H9 (cell line): ENCODE measurements around the gene LDB3. TPM values are rescaled to one million over a fixed set of nuclear protein-coding genes. Genes with fewer than 3 reads are reported as not detected.

Source experiments
- DNase-seq: peaks from one replicate; pipeline ENCODE4 v3.0.0-alpha.2; 2017
- H2AFZ ChIP-seq: one replicate; pipeline ENCODE4 v1.6.1; 2013; ENCODE audit warnings: mild to moderate bottlenecking, low read length, control low read depth, moderate library complexity
- H2AK5ac ChIP-seq: 2 replicates; pipeline ENCODE4 v1.6.1; 2013; ENCODE audit warnings: low read length, control low read depth, mixed read lengths; ENCODE audit not compliant: insufficient read length
- H2BK120ac ChIP-seq: one replicate; pipeline ENCODE4 v1.6.1; 2013; ENCODE audit warnings: low read depth, mild to moderate bottlenecking, low read length, control low read depth, inconsistent platforms; ENCODE audit not compliant: poor library complexity, severe bottlenecking
- H2BK12ac ChIP-seq: 2 replicates; pipeline ENCODE4 v1.6.1; 2013; ENCODE audit warnings: low read length, control low read depth, mixed read lengths, low read depth; ENCODE audit not compliant: insufficient read length
- H2BK15ac ChIP-seq: 2 replicates; pipeline ENCODE4 v1.6.1; 2013; ENCODE audit warnings: low read depth, low read length, control low read depth
- H2BK20ac ChIP-seq: one replicate; pipeline ENCODE4 v1.6.1; 2013; ENCODE audit warnings: low read depth, mild to moderate bottlenecking, low read length, control low read depth, inconsistent platforms; ENCODE audit not compliant: poor library complexity, severe bottlenecking
- H2BK5ac ChIP-seq: 2 replicates; pipeline ENCODE4 v1.6.1; 2013; ENCODE audit warnings: low read length, control low read depth, mixed read lengths; ENCODE audit not compliant: insufficient read length
- H3K14ac ChIP-seq: 2 replicates; pipeline ENCODE4 v1.6.1; 2013; ENCODE audit warnings: low read length, control low read depth; ENCODE audit not compliant: insufficient read depth
- H3K18ac ChIP-seq: 2 replicates; pipeline ENCODE4 v1.6.1; 2013; ENCODE audit warnings: low read depth, mild to moderate bottlenecking, mixed read lengths, low read length, control low read depth; ENCODE audit not compliant: insufficient read length
- H3K23ac ChIP-seq: 2 replicates; pipeline ENCODE4 v1.6.1; 2013; ENCODE audit warnings: low read length, control low read depth, mixed read lengths, low read depth; ENCODE audit not compliant: insufficient read length
- H3K23me2 ChIP-seq: 2 replicates; pipeline ENCODE4 v1.6.1; 2013; ENCODE audit warnings: low read depth, mild to moderate bottlenecking, mixed read lengths, low read length, control low read depth; ENCODE audit not compliant: insufficient read length, poor library complexity, severe bottlenecking
- H3K27ac ChIP-seq: 2 replicates; pipeline ENCODE4 v1.5.1; 2013; ENCODE audit warnings: low read length, control low read depth, mixed read lengths, low read depth; ENCODE audit not compliant: insufficient read length
- H3K27me3 ChIP-seq: 2 replicates; pipeline ENCODE4 v1.6.1; 2013; ENCODE audit warnings: low read length, control low read depth, inconsistent platforms; ENCODE audit not compliant: insufficient read depth
- H3K4ac ChIP-seq: 2 replicates; pipeline ENCODE4 v1.6.1; 2013; ENCODE audit warnings: low read depth, mild to moderate bottlenecking, control low read depth, inconsistent platforms, low read length, moderate library complexity
- H3K4me1 ChIP-seq: 2 replicates; pipeline ENCODE4 v1.6.1; 2013; ENCODE audit warnings: low read length, control low read depth, inconsistent platforms; ENCODE audit not compliant: insufficient read depth
- H3K4me2 ChIP-seq: 2 replicates; pipeline ENCODE4 v1.6.1; 2013; ENCODE audit warnings: low read length, control low read depth, mixed read lengths; ENCODE audit not compliant: insufficient read length, insufficient read depth
- H3K56ac ChIP-seq: 2 replicates; pipeline ENCODE4 v1.6.1; 2013; ENCODE audit warnings: low read depth, mild to moderate bottlenecking, mixed read lengths, low read length, control low read depth; ENCODE audit not compliant: insufficient read length
- H3K79me1 ChIP-seq: 2 replicates; pipeline ENCODE4 v1.6.1; 2013; ENCODE audit warnings: low read depth, mild to moderate bottlenecking, moderate library complexity, low read length, control low read depth, inconsistent platforms; ENCODE audit not compliant: insufficient read depth, poor library complexity, severe bottlenecking
- H3K79me2 ChIP-seq: 2 replicates; pipeline ENCODE4 v1.6.1; 2013; ENCODE audit warnings: low read length, control low read depth, inconsistent platforms; ENCODE audit not compliant: insufficient read depth
- H3K9ac ChIP-seq: 2 replicates; pipeline ENCODE4 v1.6.1; 2013; ENCODE audit warnings: low read length, control low read depth, mixed read lengths; ENCODE audit not compliant: insufficient read length; ENCODE audit errors: extremely low read depth
- H3K9me3 ChIP-seq: one replicate; pipeline ENCODE4 v1.6.1; 2013; ENCODE audit warnings: low read depth, low read length, inconsistent platforms; ENCODE audit not compliant: control insufficient read depth
- H3T11ph ChIP-seq: one replicate; pipeline ENCODE4 v1.6.1; 2013; ENCODE audit warnings: mild to moderate bottlenecking, low read length, control low read depth, inconsistent platforms
- H4K20me1 ChIP-seq: one replicate; pipeline ENCODE4 v1.6.1; 2013; ENCODE audit not compliant: control insufficient read depth, insufficient read length, insufficient read depth
- H4K5ac ChIP-seq: 2 replicates; pipeline ENCODE4 v1.6.1; 2013; ENCODE audit warnings: low read depth, mild to moderate bottlenecking, mixed read lengths, low read length, control low read depth; ENCODE audit not compliant: insufficient read length
- H4K8ac ChIP-seq: replicated peaks from 2 replicates; pipeline ENCODE4 v1.6.1; 2013; ENCODE audit warnings: low read length, control low read depth, mixed read lengths, low read depth; ENCODE audit not compliant: insufficient read length
- H4K91ac ChIP-seq: 2 replicates; pipeline ENCODE4 v1.6.1; 2013; ENCODE audit warnings: low read depth, mild to moderate bottlenecking, moderate library complexity, mixed read lengths, low read length, control low read depth; ENCODE audit not compliant: insufficient read length
- H3K27ac Mint-ChIP-seq, 3 experiments: 2 replicates in 2 of 3; 3 replicates in 1 of 3; pipeline ENCODE4 v1.8.0; 2020 to 2021; ENCODE audit warnings: mixed read lengths in 3 of 3, mild to moderate bottlenecking in 1 of 3, moderate library complexity in 1 of 3
- H3K27me3 Mint-ChIP-seq: 2 replicates; pipeline ENCODE4 v1.8.0; 2021; ENCODE audit warnings: low read depth, mild to moderate bottlenecking, moderate library complexity, mixed read lengths
- H3K36me3 Mint-ChIP-seq, 3 experiments: 2 replicates in 2 of 3; 3 replicates in 1 of 3; pipeline ENCODE4 v1.8.0; 2020 to 2021; ENCODE audit warnings: low read depth in 3 of 3, mixed read lengths in 3 of 3; ENCODE audit not compliant: insufficient read depth in 1 of 3
- H3K4me1 Mint-ChIP-seq, 2 experiments: 2 replicates each; pipeline ENCODE4 v1.8.0; 2020; ENCODE audit warnings: mixed read lengths in 2 of 2
- H3K4me3 Mint-ChIP-seq, 2 experiments: 2 replicates in 1 of 2; 3 replicates in 1 of 2; pipeline ENCODE4 v1.8.0; 2020 to 2021; ENCODE audit warnings: mild to moderate bottlenecking in 2 of 2, mixed read lengths in 2 of 2, moderate library complexity in 1 of 2
- H3K9me3 Mint-ChIP-seq, 2 experiments: 2 replicates in 1 of 2; 3 replicates in 1 of 2; pipeline ENCODE4 v1.8.0; 2020; ENCODE audit warnings: mild to moderate bottlenecking in 2 of 2, mixed read lengths in 2 of 2, moderate library complexity in 1 of 2
- CTCF ChIP-seq: fragments of 200-600 bp; sonication (generic); conservative IDR thresholded peaks from 3 replicates; pipeline ENCODE4 v1.8.0; 2021; ENCODE audit warnings: antibody characterized with exemption, mild to moderate bottlenecking
- WGBS: extraction: QIAGEN DNeasy Blood & Tissue Kit; methylation state at CpG from one replicate; pipeline ENCODE4 v1.1.7; 2013; ENCODE audit warnings: missing lambda C conversion rate, low lambda C conversion rate, mixed read lengths; ENCODE audit not compliant: insufficient read length; ENCODE audit errors: extremely low coverage; 5-methylcytosine and 5-hydroxymethylcytosine counted together
- total RNA-seq: library from RNA; stranded (reverse); gene quantifications from 2 replicates; pipeline ENCODE4 v1.2.1, GENCODE V29; 2021

The LDB3 gene
- total RNA-seq, 1 experiment from 2014 or later, result 0.17 TPM

GRCh38 chr10:86649471-86650150 lies 18.7 kb upstream of the LDB3 start:
- H2BK12ac ChIP-seq, result no peak overlapping the region
- no peak overlapping the region for H2BK5ac ChIP-seq
- H4K91ac ChIP-seq, result no peak overlapping the region
- no peak overlapping the region for H2BK15ac ChIP-seq
- Mint-ChIP-seq H3K27me3 (no peaks in the 10 kb centered on the region), H3K4me1 (peaks cover 13 to 15% of the 10 kb centered on the region in 2 experiments), H3K36me3 (no peaks in the 10 kb centered on the region), H3K4me3 (no peak overlapping the region), H3K27ac (no peak overlapping the region), H3K9me3 (no peaks in the 10 kb centered on the region)
- no peak overlapping the region for H2BK120ac ChIP-seq
- peak overlapping the region; percentile 7 for H3K18ac ChIP-seq
- no peak overlapping the region for H3K4ac ChIP-seq
- no peak overlapping the region for H3T11ph ChIP-seq
- H3K56ac ChIP-seq, result no peak overlapping the region
- no CpG with 5 or more reads among the region's 17 CpGs for WGBS
- no peaks in the 10 kb centered on the region for H3K79me2 ChIP-seq
- no peak overlapping the region for H3K27ac ChIP-seq
- H4K20me1 ChIP-seq, result no peaks in the 10 kb centered on the region
- DNase-seq, result peak; percentile 25
- H3K9me3 ChIP-seq, result no peaks in the 10 kb centered on the region
- TF ChIP-seq CTCF, result no peak
- no peaks in the 10 kb centered on the region for H3K27me3 ChIP-seq
- no peak overlapping the region for H4K8ac ChIP-seq
- H3K79me1 ChIP-seq, result no peaks in the 10 kb centered on the region
- H4K5ac ChIP-seq, result no peak overlapping the region
- H3K23me2 ChIP-seq, result no peaks in the 10 kb centered on the region
- no peak overlapping the region for H3K23ac ChIP-seq
- no peak overlapping the region for H2AK5ac ChIP-seq
- H3K4me1 ChIP-seq, result no peaks in the 10 kb centered on the region
- H3K9ac ChIP-seq, result no peak overlapping the region
- no peak overlapping the region for H2BK20ac ChIP-seq
- H2AFZ ChIP-seq, result no peak overlapping the region
- no peak overlapping the region for H3K4me2 ChIP-seq
- H3K14ac ChIP-seq, result no peak overlapping the region; the same call in 1 of the 2 replicates
